ENCODE measurements around the gene LHB. TPM values are rescaled to one million over a fixed set of nuclear protein-coding genes. Genes with fewer than 3 reads are reported as not detected.
A peak's percentile ranks its signal among the peaks of the same experiment; 100 is the strongest.

The LHB gene
- polyA plus RNA-seq, 1 donor: not detected

GRCh38 chr19:49010453-49010852 lies 6.4 kb downstream of the LHB start:
- no peak for DNase-seq
- Histone ChIP-seq H3K27me3 (ENCODE audit: control insufficient read depth, insufficient read depth, low read length) (no peaks in the 10 kb centered on the region), H3K36me3 (ENCODE audit: control insufficient read depth, insufficient read depth, low read length) (peaks cover 68% of the 10 kb centered on the region), H3K27ac (ENCODE audit: low read length) (no peak overlapping the region), H3K9me3 (ENCODE audit: control insufficient read depth, low read depth, low read length) (no peaks in the 10 kb centered on the region), H3K4me1 (ENCODE audit: control insufficient read depth, insufficient read depth, low read length) (no peaks in the 10 kb centered on the region), H3K4me3 (ENCODE audit: low read length) (no peak overlapping the region)
- 74% methylated on average over 4 of the region's 18 CpGs for WGBS (ENCODE audit: insufficient coverage, low lambda C conversion rate)

- no peak for DNase-seq
- H3K9me3 ChIP-seq (ENCODE audit: control insufficient read depth, low read depth, low read length): no peaks in the 10 kb centered on the region
- H3K4me3 ChIP-seq (ENCODE audit: low read length): no peak overlapping the region
- H3K36me3 ChIP-seq (ENCODE audit: control insufficient read depth, insufficient read depth, low read length): peaks cover 67% of the 10 kb centered on the region
- no peak overlapping the region for H3K27ac ChIP-seq (ENCODE audit: low read length)
- WGBS (ENCODE audit: insufficient coverage, low lambda C conversion rate): no CpG with 5 or more reads among the region's 18 CpGs
- no peaks in the 10 kb centered on the region for H3K27me3 ChIP-seq (ENCODE audit: control insufficient read depth, insufficient read depth, low read length)
- H3K4me1 ChIP-seq (ENCODE audit: control insufficient read depth, insufficient read depth, low read length): no peaks in the 10 kb centered on the region
Observed at GRCh38 chr19:49009828-49010227, 7.1 kb downstream of the LHB start.

- no peak overlapping the region for H3K4me3 ChIP-seq (ENCODE audit: low read length)
- no peak for DNase-seq
- no peaks in the 10 kb centered on the region for H3K9me3 ChIP-seq (ENCODE audit: control insufficient read depth, low read depth, low read length)
- no CpG with 5 or more reads among the region's 22 CpGs for WGBS (ENCODE audit: insufficient coverage, low lambda C conversion rate)
- H3K27ac ChIP-seq (ENCODE audit: low read length): no peak overlapping the region
- no peaks in the 10 kb centered on the region for H3K4me1 ChIP-seq (ENCODE audit: control insufficient read depth, insufficient read depth, low read length)
- peaks cover 70% of the 10 kb centered on the region for H3K36me3 ChIP-seq (ENCODE audit: control insufficient read depth, insufficient read depth, low read length)
- no peaks in the 10 kb centered on the region for H3K27me3 ChIP-seq (ENCODE audit: control insufficient read depth, insufficient read depth, low read length)
Observed at GRCh38 chr19:49006905-49007304, 10.0 kb downstream of the LHB start.

GRCh38 chr19:49004964-49005614 lies 11.8 kb downstream of the LHB start:
- H3K4me1 ChIP-seq (ENCODE audit: control insufficient read depth, insufficient read depth, low read length): no peaks in the 10 kb centered on the region
- no peak overlapping the region for H3K4me3 ChIP-seq (ENCODE audit: low read length)
- no peak overlapping the region for H3K27ac ChIP-seq (ENCODE audit: low read length)
- no CpG with 5 or more reads among the region's 7 CpGs for WGBS (ENCODE audit: insufficient coverage, low lambda C conversion rate)
- no peaks in the 10 kb centered on the region for H3K9me3 ChIP-seq (ENCODE audit: control insufficient read depth, low read depth, low read length)
- DNase-seq: no peak
- H3K36me3 ChIP-seq (ENCODE audit: control insufficient read depth, insufficient read depth, low read length): peaks cover 53% of the 10 kb centered on the region
- H3K27me3 ChIP-seq (ENCODE audit: control insufficient read depth, insufficient read depth, low read length): no peaks in the 10 kb centered on the region

GRCh38 chr19:49004133-49004532 lies 12.8 kb downstream of the LHB start:
- Histone ChIP-seq H3K9me3 (ENCODE audit: control insufficient read depth, low read depth, low read length) (no peaks in the 10 kb centered on the region), H3K4me1 (ENCODE audit: control insufficient read depth, insufficient read depth, low read length) (no peaks in the 10 kb centered on the region), H3K36me3 (ENCODE audit: control insufficient read depth, insufficient read depth, low read length) (peaks cover 49% of the 10 kb centered on the region), H3K27me3 (ENCODE audit: control insufficient read depth, insufficient read depth, low read length) (no peaks in the 10 kb centered on the region), H3K27ac (ENCODE audit: low read length) (no peak overlapping the region), H3K4me3 (ENCODE audit: low read length) (no peak overlapping the region)
- no peak for DNase-seq
- WGBS (ENCODE audit: insufficient coverage, low lambda C conversion rate): no CpG with 5 or more reads among the region's 15 CpGs

GRCh38 chr19:48999481-49000325 lies 17.2 kb downstream of the LHB start:
- DNase-seq: no peak
- Histone ChIP-seq H3K9me3 (ENCODE audit: control insufficient read depth, low read depth, low read length) (no peaks in the 10 kb centered on the region), H3K27me3 (ENCODE audit: control insufficient read depth, insufficient read depth, low read length) (no peaks in the 10 kb centered on the region), H3K4me3 (ENCODE audit: low read length) (no peak overlapping the region), H3K27ac (ENCODE audit: low read length) (no peak overlapping the region), H3K4me1 (ENCODE audit: control insufficient read depth, insufficient read depth, low read length) (peaks cover 3% of the 10 kb centered on the region), H3K36me3 (ENCODE audit: control insufficient read depth, insufficient read depth, low read length) (peaks cover 28% of the 10 kb centered on the region)
- WGBS (ENCODE audit: insufficient coverage, low lambda C conversion rate): no CpG with 5 or more reads among the region's 16 CpGs

GRCh38 chr19:48997972-48998371 lies 18.9 kb downstream of the LHB start:
- Histone ChIP-seq H3K27me3 (ENCODE audit: control insufficient read depth, insufficient read depth, low read length) (no peaks in the 10 kb centered on the region), H3K27ac (ENCODE audit: low read length) (no peak overlapping the region), H3K9me3 (ENCODE audit: control insufficient read depth, low read depth, low read length) (no peaks in the 10 kb centered on the region), H3K36me3 (ENCODE audit: control insufficient read depth, insufficient read depth, low read length) (peaks cover 13% of the 10 kb centered on the region), H3K4me3 (ENCODE audit: low read length) (no peak overlapping the region), H3K4me1 (ENCODE audit: control insufficient read depth, insufficient read depth, low read length) (peaks cover 10% of the 10 kb centered on the region)
- WGBS (ENCODE audit: insufficient coverage, low lambda C conversion rate): no CpG with 5 or more reads among the region's 5 CpGs
- DNase-seq: no peak

- H3K27ac ChIP-seq (ENCODE audit: low read length): peak overlapping the region; percentile 96
- no peak for DNase-seq
- no CpG with 5 or more reads among the region's 13 CpGs for WGBS (ENCODE audit: insufficient coverage, low lambda C conversion rate)
Observed at GRCh38 chr19:48994035-48994386, 22.9 kb downstream of the LHB start.

GRCh38 chr19:48993175-48994034 lies 23.5 kb downstream of the LHB start, which contains the start of the genes GYS1 and RUVBL2:
Gene GYS1, minus strand, starts transcription at chr19:48993309. Its CDS starts 197 bp downstream, at chr19:48993112.
Gene RUVBL2, plus strand, starts transcription at chr19:48993887. Its CDS starts 25 bp downstream, at chr19:48993912.
- Histone ChIP-seq H3K4me3 (ENCODE audit: low read length) (peak within 1 kb of the TSS; percentile 84), H3K4me1 (ENCODE audit: control insufficient read depth, insufficient read depth, low read length) (peaks cover 24% of the 10 kb centered on the region), H3K27ac (ENCODE audit: low read length) (peak within 1 kb of the TSS; percentile 96), H3K9me3 (ENCODE audit: control insufficient read depth, low read depth, low read length) (no peaks in the 10 kb centered on the region), H3K36me3 (ENCODE audit: control insufficient read depth, insufficient read depth, low read length) (peaks cover 19% of the 10 kb centered on the region), H3K27me3 (ENCODE audit: control insufficient read depth, insufficient read depth, low read length) (no peaks in the 10 kb centered on the region)
- WGBS (ENCODE audit: insufficient coverage, low lambda C conversion rate): no CpG with 5 or more reads among the region's 56 CpGs
- DNase-seq: peak; percentile 100

More at GRCh38 chr19:48994035-48994386, 22.9 kb downstream of the LHB start:
- peaks cover 15% of the 10 kb centered on the region for H3K36me3 ChIP-seq (ENCODE audit: control insufficient read depth, insufficient read depth, low read length)
- H3K4me3 ChIP-seq (ENCODE audit: low read length): peak overlapping the region; percentile 84
- H3K9me3 ChIP-seq (ENCODE audit: control insufficient read depth, low read depth, low read length): no peaks in the 10 kb centered on the region
- H3K4me1 ChIP-seq (ENCODE audit: control insufficient read depth, insufficient read depth, low read length): peaks cover 24% of the 10 kb centered on the region
- no peaks in the 10 kb centered on the region for H3K27me3 ChIP-seq (ENCODE audit: control insufficient read depth, insufficient read depth, low read length)

GRCh38 chr19:48992581-48993174 lies 24.2 kb downstream of the LHB start:
- Histone ChIP-seq H3K9me3 (ENCODE audit: control insufficient read depth, low read depth, low read length) (no peaks in the 10 kb centered on the region), H3K4me3 (ENCODE audit: low read length) (peak overlapping the region; percentile 84), H3K4me1 (ENCODE audit: control insufficient read depth, insufficient read depth, low read length) (peaks cover 24% of the 10 kb centered on the region), H3K36me3 (ENCODE audit: control insufficient read depth, insufficient read depth, low read length) (peaks cover 24% of the 10 kb centered on the region), H3K27ac (ENCODE audit: low read length) (peak overlapping the region; percentile 77), H3K27me3 (ENCODE audit: control insufficient read depth, insufficient read depth, low read length) (no peaks in the 10 kb centered on the region)
- DNase-seq: no peak
- no CpG with 5 or more reads among the region's 20 CpGs for WGBS (ENCODE audit: insufficient coverage, low lambda C conversion rate)

Data from large intestine (tissue), 3 donors.